Measurements from ENCODE around the gene POLR1G.

DNA sequence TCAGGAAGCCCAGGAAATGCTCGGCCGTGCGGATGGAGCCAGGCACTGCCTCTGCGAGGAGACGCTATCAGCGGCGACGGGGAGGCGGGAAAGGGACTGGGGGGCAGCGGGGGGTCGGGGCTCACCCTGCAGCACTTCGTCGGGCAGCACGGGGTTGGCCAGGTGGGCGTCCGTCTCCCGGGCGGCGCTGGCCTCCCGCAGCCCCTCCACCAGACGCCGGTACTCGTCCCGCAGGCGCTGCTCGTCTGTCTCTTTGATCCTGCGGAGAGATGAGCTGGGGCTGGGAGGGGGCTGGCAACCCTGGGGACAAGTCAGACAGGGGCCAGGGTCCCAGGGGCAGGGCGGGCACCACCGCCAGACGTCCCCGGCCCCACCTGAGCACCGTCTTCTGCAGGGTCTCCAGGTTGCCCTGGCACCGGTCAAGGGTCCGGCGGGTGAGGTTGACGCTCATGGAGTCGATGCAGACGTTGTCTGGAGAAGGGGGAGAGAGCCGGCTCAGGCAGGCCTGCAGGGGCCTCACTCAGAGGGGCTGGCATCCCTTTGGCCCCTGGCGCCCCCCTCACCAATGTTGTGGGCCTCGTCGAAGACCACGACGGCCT is 42.5 kb upstream of the POLR1G start:
- no peak for TF ChIP-seq POLR2AphosphoS5 (IDR thresholded peaks at IDR 0.05)
- TF ChIP-seq POLR2A (IDR thresholded peaks at IDR 0.05), result no peak
- TF ChIP-seq, protein P1, sequence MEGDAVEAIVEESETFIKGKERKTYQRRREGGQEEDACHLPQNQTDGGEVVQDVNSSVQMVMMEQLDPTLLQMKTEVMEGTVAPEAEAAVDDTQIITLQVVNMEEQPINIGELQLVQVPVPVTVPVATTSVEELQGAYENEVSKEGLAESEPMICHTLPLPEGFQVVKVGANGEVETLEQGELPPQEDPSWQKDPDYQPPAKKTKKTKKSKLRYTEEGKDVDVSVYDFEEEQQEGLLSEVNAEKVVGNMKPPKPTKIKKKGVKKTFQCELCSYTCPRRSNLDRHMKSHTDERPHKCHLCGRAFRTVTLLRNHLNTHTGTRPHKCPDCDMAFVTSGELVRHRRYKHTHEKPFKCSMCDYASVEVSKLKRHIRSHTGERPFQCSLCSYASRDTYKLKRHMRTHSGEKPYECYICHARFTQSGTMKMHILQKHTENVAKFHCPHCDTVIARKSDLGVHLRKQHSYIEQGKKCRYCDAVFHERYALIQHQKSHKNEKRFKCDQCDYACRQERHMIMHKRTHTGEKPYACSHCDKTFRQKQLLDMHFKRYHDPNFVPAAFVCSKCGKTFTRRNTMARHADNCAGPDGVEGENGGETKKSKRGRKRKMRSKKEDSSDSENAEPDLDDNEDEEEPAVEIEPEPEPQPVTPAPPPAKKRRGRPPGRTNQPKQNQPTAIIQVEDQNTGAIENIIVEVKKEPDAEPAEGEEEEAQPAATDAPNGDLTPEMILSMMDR (IDR thresholded peaks at IDR 0.05 in 8 of 11, conservative IDR thresholded peaks at IDR 0.05 in 3 of 11), result no peak

All from spleen (tissue), 7 donors.